Type B pancreatic cell (in vitro differentiated cells): ENCODE data around the gene TAF13. TPM values are rescaled to one million over a fixed set of nuclear protein-coding genes. Genes with fewer than 3 reads are reported as not detected.
"Not testable (repeated sequence)": the region's sequence is repeated elsewhere in the genome, so short reads cannot be mapped to it uniquely, and the experiment has no call there.

Experiments used
- DNase-seq: peaks from one replicate; pipeline ENCODE4 v3.0.0; 2021; ENCODE audit warnings: mixed read lengths; ENCODE audit not compliant: unreplicated experiment; ENCODE audit errors: extremely low spot score
- H3K27ac Mint-ChIP-seq: 2 replicates; pipeline ENCODE4 v1.8.0; 2021; ENCODE audit warnings: mild to moderate bottlenecking, mixed read lengths
- H3K27me3 Mint-ChIP-seq: 2 replicates; pipeline ENCODE4 v1.8.0; 2021; ENCODE audit warnings: mixed read lengths
- H3K36me3 Mint-ChIP-seq: 2 replicates; pipeline ENCODE4 v1.8.0; 2021; ENCODE audit warnings: mixed read lengths
- H3K4me1 Mint-ChIP-seq: one replicate; pipeline ENCODE4 v1.8.0; 2021; ENCODE audit warnings: mixed read lengths; ENCODE audit not compliant: unreplicated experiment
- H3K4me3 Mint-ChIP-seq: 2 replicates; pipeline ENCODE4 v1.8.0; 2021; ENCODE audit warnings: mild to moderate bottlenecking, mixed read lengths
- H3K9me3 Mint-ChIP-seq: 2 replicates; pipeline ENCODE4 v1.8.0; 2021; ENCODE audit warnings: mixed read lengths
- total RNA-seq: library from RNA; stranded (reverse); gene quantifications from 2 replicates; pipeline ENCODE4 v1.2.1, GENCODE V29; 2021; ENCODE audit warnings: low replicate concordance
- TF ChIP-seq, protein P1 (sequence below): fragments of 200-600 bp; sonication (generic); conservative IDR thresholded peaks from 2 replicates; pipeline ENCODE4 v1.5.0; 2021; ENCODE audit warnings: antibody characterized with exemption, mild to moderate bottlenecking

Gene TAF13
- total RNA-seq, 1 donor from 2014 or later = 30.0 TPM

DNA sequence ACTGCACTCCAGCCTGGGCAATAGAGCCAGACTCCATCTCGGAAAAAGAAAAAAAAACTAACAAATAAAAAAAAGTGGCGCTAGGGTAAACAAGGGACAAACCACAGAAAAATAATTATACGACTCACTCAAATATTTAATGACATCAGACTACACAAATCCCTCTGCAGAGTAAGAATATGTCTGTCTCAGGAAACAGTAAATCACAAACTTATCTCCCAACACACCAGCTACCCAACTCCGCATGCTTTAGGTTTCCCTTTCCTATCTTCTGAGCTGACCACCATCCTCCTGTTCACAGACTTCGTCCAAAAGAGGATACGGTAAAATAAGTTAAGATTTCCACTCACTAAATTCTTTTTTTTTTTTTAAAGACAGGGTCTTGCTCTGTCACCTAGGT lies 50.1 kb downstream of the TAF13 start:
- no peak overlapping the region for H3K4me3 Mint-ChIP-seq
- peaks cover 9% of the 10 kb centered on the region for H3K36me3 Mint-ChIP-seq
- no peaks in the 10 kb centered on the region for H3K27me3 Mint-ChIP-seq
- TF ChIP-seq, protein P1, sequence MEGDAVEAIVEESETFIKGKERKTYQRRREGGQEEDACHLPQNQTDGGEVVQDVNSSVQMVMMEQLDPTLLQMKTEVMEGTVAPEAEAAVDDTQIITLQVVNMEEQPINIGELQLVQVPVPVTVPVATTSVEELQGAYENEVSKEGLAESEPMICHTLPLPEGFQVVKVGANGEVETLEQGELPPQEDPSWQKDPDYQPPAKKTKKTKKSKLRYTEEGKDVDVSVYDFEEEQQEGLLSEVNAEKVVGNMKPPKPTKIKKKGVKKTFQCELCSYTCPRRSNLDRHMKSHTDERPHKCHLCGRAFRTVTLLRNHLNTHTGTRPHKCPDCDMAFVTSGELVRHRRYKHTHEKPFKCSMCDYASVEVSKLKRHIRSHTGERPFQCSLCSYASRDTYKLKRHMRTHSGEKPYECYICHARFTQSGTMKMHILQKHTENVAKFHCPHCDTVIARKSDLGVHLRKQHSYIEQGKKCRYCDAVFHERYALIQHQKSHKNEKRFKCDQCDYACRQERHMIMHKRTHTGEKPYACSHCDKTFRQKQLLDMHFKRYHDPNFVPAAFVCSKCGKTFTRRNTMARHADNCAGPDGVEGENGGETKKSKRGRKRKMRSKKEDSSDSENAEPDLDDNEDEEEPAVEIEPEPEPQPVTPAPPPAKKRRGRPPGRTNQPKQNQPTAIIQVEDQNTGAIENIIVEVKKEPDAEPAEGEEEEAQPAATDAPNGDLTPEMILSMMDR = no peak
- no peak for DNase-seq
- H3K4me1 Mint-ChIP-seq = no peaks in the 10 kb centered on the region
- no peaks in the 10 kb centered on the region for H3K9me3 Mint-ChIP-seq
- H3K27ac Mint-ChIP-seq = no peak overlapping the region

DNA sequence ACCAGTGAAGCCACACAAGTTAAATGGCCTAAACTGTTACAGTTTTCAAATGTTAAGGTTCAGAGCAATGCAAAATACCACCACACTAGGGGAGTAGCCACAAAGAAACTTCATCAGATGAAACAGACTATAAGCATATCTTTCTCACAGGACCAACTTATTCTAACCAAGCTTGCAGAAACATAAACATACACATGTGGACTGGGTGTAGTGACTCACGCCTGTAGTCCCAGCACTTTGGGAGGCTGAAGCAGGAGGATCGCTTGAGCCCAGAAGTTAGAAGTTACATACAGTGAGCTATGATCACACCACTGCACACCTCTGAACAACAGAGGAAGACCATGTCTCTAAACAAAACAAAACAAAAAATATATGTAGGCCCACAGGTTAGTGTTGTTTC lies 51.2 kb downstream of the TAF13 start:
- H3K36me3 Mint-ChIP-seq = peaks cover 10% of the 10 kb centered on the region
- H3K27ac Mint-ChIP-seq = no peak overlapping the region
- no peak overlapping the region for H3K4me3 Mint-ChIP-seq
- no peaks in the 10 kb centered on the region for H3K27me3 Mint-ChIP-seq
- H3K4me1 Mint-ChIP-seq = no peaks in the 10 kb centered on the region
- H3K9me3 Mint-ChIP-seq = no peaks in the 10 kb centered on the region
- no peak for DNase-seq
- TF ChIP-seq, protein P1 = no peak

DNA sequence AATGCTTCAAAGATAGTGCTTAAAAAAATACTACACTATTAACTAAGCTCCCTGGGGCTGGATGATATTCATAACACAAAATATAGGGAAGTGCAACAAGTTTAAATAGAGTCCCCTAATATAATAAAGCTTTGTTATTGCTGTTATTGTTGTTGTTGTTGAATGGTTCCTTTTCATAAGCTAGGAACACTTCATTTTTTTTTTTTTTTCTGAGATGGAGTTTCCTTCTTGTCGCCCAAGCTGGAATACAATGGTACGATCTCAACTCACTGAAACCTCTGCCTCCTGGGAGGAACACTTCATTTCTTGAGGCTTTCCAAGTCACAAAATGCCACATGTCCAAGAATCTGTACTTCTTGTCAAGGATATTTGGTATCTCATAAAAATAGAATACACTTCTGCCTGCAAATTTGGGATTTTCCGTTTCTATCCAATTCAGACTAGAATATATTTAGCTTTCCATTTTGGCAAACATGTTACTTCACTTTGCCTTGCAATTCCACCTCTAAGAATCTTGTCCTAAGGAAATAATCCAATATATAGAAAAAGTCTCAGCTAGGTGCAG lies 55.0 kb downstream of the TAF13 start:
- peaks cover 28% of the 10 kb centered on the region for H3K36me3 Mint-ChIP-seq
- H3K27me3 Mint-ChIP-seq = no peaks in the 10 kb centered on the region

DNA sequence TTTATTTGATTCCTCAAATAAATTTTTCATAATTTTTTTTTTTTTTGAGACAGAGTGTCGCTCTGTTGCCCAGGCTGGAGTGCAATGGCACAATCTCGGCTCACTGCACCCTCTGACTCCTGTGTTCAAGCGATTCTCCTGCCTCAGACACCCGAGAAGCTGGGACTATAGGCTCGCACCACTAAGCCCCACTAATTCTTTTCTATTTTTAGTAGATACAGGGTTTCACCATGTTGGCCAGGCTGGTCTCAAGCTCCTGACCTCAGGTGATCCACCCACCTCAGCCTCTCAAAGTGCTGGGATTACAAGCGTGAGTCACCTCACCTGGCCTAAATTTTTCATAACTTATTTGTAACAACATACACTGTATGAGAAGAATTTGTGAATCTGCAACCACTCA lies 58.1 kb downstream of the TAF13 start:
- not testable (repeated sequence) for H3K9me3 Mint-ChIP-seq, H3K27me3 Mint-ChIP-seq, DNase-seq, H3K4me1 Mint-ChIP-seq, H3K4me3 Mint-ChIP-seq, H3K27ac Mint-ChIP-seq
- peaks cover 28% of the 10 kb centered on the region for H3K36me3 Mint-ChIP-seq

More for the DNA sequence above, 55.0 kb downstream of the TAF13 start:
- TF ChIP-seq, protein P1 = no peak
- no peaks in the 10 kb centered on the region for H3K4me1 Mint-ChIP-seq
- no peak overlapping the region for H3K4me3 Mint-ChIP-seq
- H3K9me3 Mint-ChIP-seq = peaks cover 4% of the 10 kb centered on the region
- H3K27ac Mint-ChIP-seq = no peak overlapping the region
- no peak for DNase-seq

DNA sequence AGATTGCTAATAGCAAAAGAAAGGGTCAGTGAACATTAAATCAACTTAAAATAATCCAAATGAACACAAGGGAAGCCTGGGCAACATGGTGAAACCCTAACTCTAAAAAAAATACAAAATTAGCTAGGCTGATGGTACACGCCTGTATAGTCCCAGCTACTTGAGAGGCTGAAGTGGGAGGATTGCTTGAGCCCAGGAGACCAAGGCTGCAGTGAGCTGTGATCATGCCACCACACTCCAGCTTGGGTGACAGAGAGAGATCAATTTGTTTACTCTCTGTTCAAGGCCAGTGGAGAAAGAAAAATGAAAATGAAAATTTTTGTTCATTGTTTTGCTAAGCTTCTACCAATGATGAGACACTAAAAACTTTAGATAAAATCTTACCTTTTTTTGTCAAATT lies 58.7 kb downstream of the TAF13 start:
- DNase-seq = no peak
- peaks cover 4% of the 10 kb centered on the region for H3K9me3 Mint-ChIP-seq

More for the DNA sequence above, 58.7 kb downstream of the TAF13 start:
- Mint-ChIP-seq H3K4me3 (no peak overlapping the region), H3K27me3 (no peaks in the 10 kb centered on the region), H3K4me1 (peaks cover 4% of the 10 kb centered on the region), H3K27ac (no peak overlapping the region), H3K36me3 (peaks cover 28% of the 10 kb centered on the region)
- TF ChIP-seq, protein P1 = no peak

Other genes with a start within 250 kb of the TAF13 start
- gene AKNAD1, start 218.9 kb downstream of the TAF13 start, total RNA-seq = 0.92 TPM in 1 of 2 replicates, not detected in the other
- gene GPSM2, start 199.0 kb downstream of the TAF13 start, total RNA-seq = 21.8 and 27.9 TPM in 2 replicates
- 24.2 and 32.9 TPM in 2 replicates for gene CLCC1, start 112.5 kb downstream of the TAF13 start, total RNA-seq
- 12.6 and 15.2 TPM in 2 replicates for gene WDR47, start 33.9 kb downstream of the TAF13 start, total RNA-seq
- gene TMEM167B, start 14.8 kb upstream of the TAF13 start, total RNA-seq = 29.6 and 38.8 TPM in 2 replicates
- 25.6 and 27.4 TPM in 2 replicates for gene ELAPOR1, start 38.1 kb upstream of the TAF13 start, total RNA-seq
- gene SARS1, start 137.9 kb upstream of the TAF13 start, total RNA-seq = 136 and 173 TPM in 2 replicates
- gene CELSR2, start 173.5 kb upstream of the TAF13 start, total RNA-seq = 23.4 and 35.5 TPM in 2 replicates
- gene PSRC1, start 207.1 kb upstream of the TAF13 start, total RNA-seq = 10.3 and 46.2 TPM in 2 replicates
- 0.48 and 0.60 TPM in 2 replicates for gene MYBPHL, start 231.0 kb upstream of the TAF13 start, total RNA-seq